Esophagus muscularis mucosa (tissue), 4 donors: Measurements from ENCODE around the gene ATP2B2. TPM values are rescaled to one million over a fixed set of nuclear protein-coding genes. Genes with fewer than 3 reads are reported as not detected.

Experiments used
- DNase-seq: peaks from one replicate; pipeline ENCODE4 v3.0.0-alpha.2; 2017; ENCODE audit errors: extremely low spot score
- H3K27ac ChIP-seq, 4 donors: fragments of 200-600 bp; sonication (generic); replicated peaks in 1 of 4; 1 replicate in 3 of 4; 2 replicates in 1 of 4; pipeline ENCODE4 v1.5.1; 2016 to 2019; ENCODE audit warnings: mild to moderate bottlenecking in 1 of 4
- H3K27me3 ChIP-seq, 4 donors: fragments of 200-600 bp; sonication (generic); one replicate each; pipeline versions ENCODE4 v1.5.1 to v1.6.0; 2016 to 2019
- H3K36me3 ChIP-seq, 4 donors: fragments of 200-600 bp; sonication (generic); one replicate each; pipeline ENCODE4 v1.5.1; 2016 to 2019
- H3K4me1 ChIP-seq, 4 donors: fragments of 200-600 bp; sonication (generic); one replicate each; pipeline ENCODE4 v1.5.1; 2016 to 2019
- H3K4me3 ChIP-seq, 4 donors: fragments of 200-600 bp; sonication (generic); 1 replicate in 2 of 4; 2 replicates in 2 of 4; pipeline ENCODE4 v1.5.1; 2016 to 2019; ENCODE audit warnings: mild to moderate bottlenecking in 4 of 4, moderate library complexity in 1 of 4
- H3K9me3 ChIP-seq, 4 donors: fragments of 200-600 bp; sonication (generic); 1 replicate in 3 of 4; 2 replicates in 1 of 4; pipeline ENCODE4 v1.5.1; 2016 to 2019
- CTCF ChIP-seq, 3 experiments: fragments of 200-600 bp in 2 of 3; fragments of 450-650 bp in 1 of 3; sonication (generic) in 2 of 3; IDR thresholded peaks; one replicate each; pipeline ENCODE4 v1.5.1; 2017 to 2019; ENCODE audit warnings: antibody characterized with exemption in 3 of 3, mild to moderate bottlenecking in 2 of 3, moderate library complexity in 1 of 3
- EP300 ChIP-seq: sonication (generic); formaldehyde crosslinking; IDR thresholded peaks from one replicate; pipeline ENCODE4 v1.6.1; 2017; ENCODE audit warnings: antibody characterized with exemption
- POLR2A ChIP-seq: fragments of 450-650 bp; IDR thresholded peaks from one replicate; pipeline ENCODE4 v1.6.1; 2017; ENCODE audit warnings: antibody characterized with exemption, moderate library complexity, mild to moderate bottlenecking, low read depth
- POLR2AphosphoS5 ChIP-seq, 2 donors: sonication (generic); formaldehyde crosslinking; IDR thresholded peaks; one replicate each; pipeline ENCODE4 v1.6.1; 2017; ENCODE audit warnings: antibody characterized with exemption in 2 of 2
- WGBS: methylation state at CpG from one replicate; pipeline ENCODE4 v1.1.5; 2018; 5-methylcytosine and 5-hydroxymethylcytosine counted together
- intact Hi-C: fragments of 100-400 bp; cut with DNase I; formaldehyde crosslinking; loops from one replicate; pipeline ENCODE4 v1.15.1; 2023
- total RNA-seq, 4 donors: library from RNA; depleted of rRNA; stranded (reverse); fragments of >200 nt; gene quantifications; one replicate each; pipeline versions ENCODE4 v1.1.0 to v1.2.1, GENCODE V29; 2016

ATP2B2 gene
- total RNA-seq, 4 donors from 2014 or later, result under 0.01 to 0.75 (median 0.39) TPM

DNA sequence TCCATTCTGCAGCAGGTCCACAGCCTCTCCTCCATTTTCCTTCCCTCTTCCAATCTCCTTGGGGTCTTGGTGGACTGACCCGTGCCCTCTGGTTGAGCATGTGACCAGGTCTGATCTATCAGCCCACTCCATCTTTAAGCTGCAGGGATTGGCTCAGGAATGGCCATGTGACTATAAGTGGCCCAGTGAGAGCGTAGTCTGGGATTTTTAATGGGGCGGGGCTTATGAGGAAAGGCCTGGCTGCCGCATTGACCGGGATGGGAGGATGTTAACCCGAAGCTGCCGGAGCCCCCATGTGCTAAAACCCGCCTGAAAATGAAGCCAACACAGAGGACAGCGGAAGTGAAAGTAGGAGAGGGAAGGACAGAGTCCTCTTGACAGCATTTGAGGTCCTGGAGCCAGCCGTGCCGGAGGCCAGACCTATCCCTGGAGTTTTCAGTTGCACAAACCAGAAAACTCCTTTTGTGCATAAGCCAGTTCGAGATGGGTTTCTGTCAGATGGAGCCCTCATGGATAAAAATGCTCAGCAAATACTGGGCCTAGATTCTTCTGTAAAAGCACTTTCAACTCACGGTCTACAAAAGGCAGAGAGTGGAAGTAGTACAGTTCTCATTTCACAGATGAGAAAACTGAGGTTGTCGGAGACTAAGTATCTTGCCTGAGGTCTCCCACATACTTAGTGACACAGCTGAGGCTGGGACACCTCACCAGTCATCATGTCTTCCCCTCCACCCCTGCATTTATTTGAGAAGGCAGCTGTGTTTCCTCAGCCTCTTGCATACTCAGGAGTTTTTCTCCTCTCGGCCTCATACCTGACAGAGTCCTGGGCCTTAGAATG is 61.9 kb downstream of the ATP2B2 start:
- Histone ChIP-seq H3K36me3 (no peaks in the 10 kb centered on the region), H3K27me3 (peaks cover 0 to 20% (median 0%) of the 10 kb centered on the region in 4 donors), H3K27ac (no peak overlapping the region), H3K4me1 (no peaks in the 10 kb centered on the region), H3K4me3 (no peak overlapping the region), H3K9me3 (no peaks in the 10 kb centered on the region)
- no peak for DNase-seq
- WGBS, result 87% methylated on average over 13 of the region's 15 CpGs
- intact Hi-C loops, result no loop called here
- TF ChIP-seq POLR2A, result no peak
- TF ChIP-seq CTCF (IDR thresholded peaks at IDR 0.05), result no peak
- TF ChIP-seq POLR2AphosphoS5 (IDR thresholded peaks at IDR 0.05), result no peak
- TF ChIP-seq EP300, result no peak

DNA sequence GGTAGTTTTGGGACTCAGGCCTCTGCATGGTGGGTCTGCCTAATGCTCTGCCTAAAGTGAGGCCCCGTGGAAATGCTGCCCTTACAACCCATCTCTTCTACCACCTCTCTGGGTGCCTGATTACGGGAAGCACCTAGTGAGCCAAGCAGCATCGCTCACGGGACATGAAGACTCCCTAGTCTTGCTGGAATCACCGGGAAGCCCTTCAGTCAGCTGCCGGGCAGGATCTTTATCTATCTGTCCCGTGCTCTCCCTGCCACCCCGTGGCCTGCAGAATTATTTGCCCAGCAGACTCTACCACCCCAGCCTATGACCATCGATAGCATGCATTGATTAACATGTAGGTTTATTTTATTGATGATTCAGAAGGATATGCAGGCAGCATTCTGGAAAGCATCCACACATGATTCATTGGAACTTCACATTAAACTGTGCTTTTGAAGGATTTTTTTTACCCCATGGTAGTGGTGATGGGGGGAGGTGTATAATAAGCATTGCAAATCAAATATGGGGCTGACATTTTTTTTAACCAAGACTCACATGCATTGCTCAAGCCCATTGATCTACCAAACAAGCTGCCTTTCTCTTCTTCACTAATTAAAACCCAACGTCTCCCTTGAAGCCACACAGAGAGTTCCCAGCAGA is 63.1 kb downstream of the ATP2B2 start:
- DNase-seq, result no peak
- Histone ChIP-seq H3K27me3 (peaks cover 0 to 20% (median 0%) of the 10 kb centered on the region in 4 donors), H3K4me1 (no peaks in the 10 kb centered on the region), H3K36me3 (no peaks in the 10 kb centered on the region), H3K9me3 (no peaks in the 10 kb centered on the region), H3K27ac (no peak overlapping the region), H3K4me3 (no peak overlapping the region)
- 75% methylated on average over 9 of the region's 10 CpGs for WGBS
- TF ChIP-seq POLR2A (no peak), EP300 (no peak), POLR2AphosphoS5 (IDR thresholded peaks at IDR 0.05) (no peak), CTCF (IDR thresholded peaks at IDR 0.05) (no peak)
- intact Hi-C loops, result no loop called here

DNA sequence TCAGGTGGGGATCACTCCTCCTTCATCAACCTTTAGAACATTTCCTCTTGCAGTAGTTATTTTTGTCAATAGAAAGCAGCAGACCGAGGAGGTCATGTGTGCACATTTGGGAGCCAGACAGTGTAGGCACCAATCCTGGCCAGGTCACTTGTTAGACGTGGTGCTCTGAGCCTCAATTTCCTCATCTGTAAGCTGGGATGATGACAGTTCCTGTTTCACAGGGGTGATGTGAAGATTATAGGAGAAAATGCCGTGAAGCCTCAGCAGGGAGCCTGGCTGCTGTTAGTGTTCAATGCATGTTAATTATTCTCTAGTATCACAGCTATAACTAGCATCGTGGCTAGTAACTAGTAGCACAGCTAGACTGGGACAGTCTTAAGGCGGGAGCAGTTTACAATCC is 64.7 kb downstream of the ATP2B2 start:
- DNase-seq, result no peak
- no peak overlapping the region for H3K4me3 ChIP-seq
- H3K36me3 ChIP-seq, result no peaks in the 10 kb centered on the region
- intact Hi-C loops, result no loop called here
- H3K9me3 ChIP-seq, result peaks cover 0 to 3% (median 0%) of the 10 kb centered on the region in 4 donors
- H3K27me3 ChIP-seq, result peaks cover 0 to 9% (median 0%) of the 10 kb centered on the region in 4 donors
- no peak overlapping the region for H3K27ac ChIP-seq
- no peak for TF ChIP-seq POLR2AphosphoS5 (IDR thresholded peaks at IDR 0.05)
- no peak for TF ChIP-seq CTCF (IDR thresholded peaks at IDR 0.05)
- no peak for TF ChIP-seq EP300
- no peak for TF ChIP-seq POLR2A
- no peaks in the 10 kb centered on the region for H3K4me1 ChIP-seq
- WGBS, result 77% methylated on average over 5 of the region's 5 CpGs

GRCh38 chr3:10438902-10439610 is 66.3 kb downstream of the ATP2B2 start:
- DNase-seq, result no peak
- Histone ChIP-seq H3K4me1 (no peaks in the 10 kb centered on the region), H3K27ac (no peak overlapping the region), H3K9me3 (peaks cover 0 to 7% (median 0%) of the 10 kb centered on the region in 4 donors), H3K4me3 (no peak overlapping the region), H3K27me3 (no peaks in the 10 kb centered on the region), H3K36me3 (no peaks in the 10 kb centered on the region)
- intact Hi-C loops, result no loop called here
- WGBS, result 85% methylated on average over 7 of the region's 8 CpGs
- no peak for TF ChIP-seq POLR2AphosphoS5 (IDR thresholded peaks at IDR 0.05)
- no peak for TF ChIP-seq CTCF (IDR thresholded peaks at IDR 0.05)
- no peak for TF ChIP-seq POLR2A
- TF ChIP-seq EP300, result no peak
